ENCODE measurements around the gene ST3GAL4.
"Not testable (repeated sequence)": the region's sequence is repeated elsewhere in the genome, so short reads cannot be mapped to it uniquely, and the experiment has no call there.

The ST3GAL4 gene

GRCh38 chr11:126355324-126355925 lies at the start of gene ST3GAL4:
TSS of gene ST3GAL4 (plus strand) at chr11:126355686. CDS start at chr11:126406156, 50,470 bp downstream.
- DNase-seq: peak in 1 of 2 experiments; percentile 56

GRCh38 chr11:126305699-126306098 lies 49.8 kb upstream of the ST3GAL4 start:
- no peak for DNase-seq

GRCh38 chr11:126307706-126308105 lies 47.8 kb upstream of the ST3GAL4 start:
- DNase-seq: no peak

- no peak for DNase-seq
Observed at GRCh38 chr11:126308271-126308671, 47.2 kb upstream of the ST3GAL4 start.

GRCh38 chr11:126308771-126309170 lies 46.7 kb upstream of the ST3GAL4 start:
- not testable (repeated sequence) for DNase-seq

GRCh38 chr11:126310200-126310991 lies 45.1 kb upstream of the ST3GAL4 start:
- peak in 1 of 2 experiments; percentile 21 for DNase-seq

- no peak for DNase-seq
Observed at GRCh38 chr11:126310992-126311310, 44.5 kb upstream of the ST3GAL4 start.

GRCh38 chr11:126311401-126312291 lies 43.8 kb upstream of the ST3GAL4 start:
- no peak for DNase-seq

GRCh38 chr11:126312961-126313360 lies 42.5 kb upstream of the ST3GAL4 start:
- DNase-seq: no peak

- no peak for DNase-seq
Observed at GRCh38 chr11:126313826-126314225, 41.7 kb upstream of the ST3GAL4 start.

- DNase-seq: no peak
Observed at GRCh38 chr11:126317432-126317755, 38.1 kb upstream of the ST3GAL4 start.

- peak in 1 of 2 experiments; percentile 11 for DNase-seq
Observed at GRCh38 chr11:126317756-126318573, 37.5 kb upstream of the ST3GAL4 start.

GRCh38 chr11:126318574-126319373 lies 36.7 kb upstream of the ST3GAL4 start:
- DNase-seq: no peak

- DNase-seq: no peak
Observed at GRCh38 chr11:126319374-126319740, 36.1 kb upstream of the ST3GAL4 start.

GRCh38 chr11:126322996-126323395 lies 32.5 kb upstream of the ST3GAL4 start:
- no peak for DNase-seq

GRCh38 chr11:126327281-126328000 lies 28.0 kb upstream of the ST3GAL4 start:
- DNase-seq: no peak

- no peak for DNase-seq
Observed at GRCh38 chr11:126328001-126328390, 27.5 kb upstream of the ST3GAL4 start.

- DNase-seq: no peak
Observed at GRCh38 chr11:126328444-126328843, 27.0 kb upstream of the ST3GAL4 start.

- DNase-seq: no peak
Observed at GRCh38 chr11:126328938-126329643, 26.4 kb upstream of the ST3GAL4 start.

- no peak for DNase-seq
Observed at GRCh38 chr11:126329644-126330211, 25.8 kb upstream of the ST3GAL4 start.
